GM23338 (cell line): ENCODE results near the gene TBCD.

Experiments
- CREB1 ChIP-seq: fragments of 250-450 bp; sonication (Bioruptor Pico); IDR thresholded peaks from 2 replicates; pipeline ENCODE4 v1.5.0; 2020; ENCODE audit warnings: low read depth, mild to moderate bottlenecking, moderate library complexity
- ETS1 ChIP-seq: IDR thresholded peaks from 2 replicates; pipeline ENCODE4 v1.6.1; 2016; ENCODE audit warnings: antibody characterized with exemption
- EZH2 ChIP-seq: fragments of 200-600 bp; sonication (generic); IDR thresholded peaks from one replicate; pipeline ENCODE4 v1.8.0; 2017; ENCODE audit warnings: antibody characterized with exemption, mild to moderate bottlenecking, low read depth; ENCODE audit not compliant: unreplicated experiment
- EZH2phosphoT487 ChIP-seq: fragments of 200-600 bp; sonication (generic); IDR thresholded peaks from one replicate; pipeline ENCODE4 v1.8.1; 2018; ENCODE audit warnings: antibody characterized with exemption; ENCODE audit not compliant: unreplicated experiment
- POLR2AphosphoS5 ChIP-seq: IDR thresholded peaks from 2 replicates; pipeline ENCODE4 v1.6.1; 2016; ENCODE audit warnings: antibody characterized with exemption, low read depth
- TF ChIP-seq, protein P1 (sequence below), 2 experiments: fragments of 200-600 bp in 1 of 2; sonication (generic) in 1 of 2; conservative IDR thresholded peaks; 2 replicates each; pipeline versions ENCODE4 v1.5.1 to v1.6.1; 2016 to 2017; ENCODE audit warnings: antibody characterized with exemption in 2 of 2, low read depth in 2 of 2, mild to moderate bottlenecking in 2 of 2, moderate library complexity in 1 of 2
- TF ChIP-seq, protein P2 (sequence below): IDR thresholded peaks from one replicate; pipeline ENCODE4 v1.6.1; 2018; ENCODE audit warnings: antibody characterized with exemption; ENCODE audit not compliant: unreplicated experiment

- TF ChIP-seq CREB1 (CRISPR knock-in tag) (no peak), ETS1 (no peak), EZH2 (no peak), POLR2AphosphoS5 (no peak), EZH2phosphoT487 (no peak)
- TF ChIP-seq, protein P1, sequence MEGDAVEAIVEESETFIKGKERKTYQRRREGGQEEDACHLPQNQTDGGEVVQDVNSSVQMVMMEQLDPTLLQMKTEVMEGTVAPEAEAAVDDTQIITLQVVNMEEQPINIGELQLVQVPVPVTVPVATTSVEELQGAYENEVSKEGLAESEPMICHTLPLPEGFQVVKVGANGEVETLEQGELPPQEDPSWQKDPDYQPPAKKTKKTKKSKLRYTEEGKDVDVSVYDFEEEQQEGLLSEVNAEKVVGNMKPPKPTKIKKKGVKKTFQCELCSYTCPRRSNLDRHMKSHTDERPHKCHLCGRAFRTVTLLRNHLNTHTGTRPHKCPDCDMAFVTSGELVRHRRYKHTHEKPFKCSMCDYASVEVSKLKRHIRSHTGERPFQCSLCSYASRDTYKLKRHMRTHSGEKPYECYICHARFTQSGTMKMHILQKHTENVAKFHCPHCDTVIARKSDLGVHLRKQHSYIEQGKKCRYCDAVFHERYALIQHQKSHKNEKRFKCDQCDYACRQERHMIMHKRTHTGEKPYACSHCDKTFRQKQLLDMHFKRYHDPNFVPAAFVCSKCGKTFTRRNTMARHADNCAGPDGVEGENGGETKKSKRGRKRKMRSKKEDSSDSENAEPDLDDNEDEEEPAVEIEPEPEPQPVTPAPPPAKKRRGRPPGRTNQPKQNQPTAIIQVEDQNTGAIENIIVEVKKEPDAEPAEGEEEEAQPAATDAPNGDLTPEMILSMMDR (conservative IDR thresholded peaks at IDR 0.05; ENCODE audit: low read depth in 2 of 2) = no peak
- TF ChIP-seq, protein P2, sequence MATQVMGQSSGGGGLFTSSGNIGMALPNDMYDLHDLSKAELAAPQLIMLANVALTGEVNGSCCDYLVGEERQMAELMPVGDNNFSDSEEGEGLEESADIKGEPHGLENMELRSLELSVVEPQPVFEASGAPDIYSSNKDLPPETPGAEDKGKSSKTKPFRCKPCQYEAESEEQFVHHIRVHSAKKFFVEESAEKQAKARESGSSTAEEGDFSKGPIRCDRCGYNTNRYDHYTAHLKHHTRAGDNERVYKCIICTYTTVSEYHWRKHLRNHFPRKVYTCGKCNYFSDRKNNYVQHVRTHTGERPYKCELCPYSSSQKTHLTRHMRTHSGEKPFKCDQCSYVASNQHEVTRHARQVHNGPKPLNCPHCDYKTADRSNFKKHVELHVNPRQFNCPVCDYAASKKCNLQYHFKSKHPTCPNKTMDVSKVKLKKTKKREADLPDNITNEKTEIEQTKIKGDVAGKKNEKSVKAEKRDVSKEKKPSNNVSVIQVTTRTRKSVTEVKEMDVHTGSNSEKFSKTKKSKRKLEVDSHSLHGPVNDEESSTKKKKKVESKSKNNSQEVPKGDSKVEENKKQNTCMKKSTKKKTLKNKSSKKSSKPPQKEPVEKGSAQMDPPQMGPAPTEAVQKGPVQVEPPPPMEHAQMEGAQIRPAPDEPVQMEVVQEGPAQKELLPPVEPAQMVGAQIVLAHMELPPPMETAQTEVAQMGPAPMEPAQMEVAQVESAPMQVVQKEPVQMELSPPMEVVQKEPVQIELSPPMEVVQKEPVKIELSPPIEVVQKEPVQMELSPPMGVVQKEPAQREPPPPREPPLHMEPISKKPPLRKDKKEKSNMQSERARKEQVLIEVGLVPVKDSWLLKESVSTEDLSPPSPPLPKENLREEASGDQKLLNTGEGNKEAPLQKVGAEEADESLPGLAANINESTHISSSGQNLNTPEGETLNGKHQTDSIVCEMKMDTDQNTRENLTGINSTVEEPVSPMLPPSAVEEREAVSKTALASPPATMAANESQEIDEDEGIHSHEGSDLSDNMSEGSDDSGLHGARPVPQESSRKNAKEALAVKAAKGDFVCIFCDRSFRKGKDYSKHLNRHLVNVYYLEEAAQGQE = no peak
Measured at GRCh38 chr17:82750241-82750908, 1.5 kb upstream of the TBCD start.
